HepG2 (cell line): ENCODE measurements around the gene RGS6.

Experiments used
- CTCF ChIP-seq: sonication (generic); formaldehyde crosslinking; IDR thresholded peaks from 2 replicates; pipeline ENCODE4 v1.5.0; 2020; ENCODE audit warnings: mild to moderate bottlenecking, missing genetic modification reagents, moderate library complexity
- DNMT1 ChIP-seq: sonication (generic); formaldehyde crosslinking; IDR thresholded peaks from 2 replicates; pipeline ENCODE4 v1.5.1; 2020; ENCODE audit warnings: mild to moderate bottlenecking, missing genetic modification reagents
- ETV6 ChIP-seq: sonication (generic); formaldehyde crosslinking; conservative IDR thresholded peaks from 2 replicates; pipeline ENCODE4 v1.4.0; 2020; ENCODE audit warnings: missing genetic modification reagents
- EZH2 ChIP-seq: conservative IDR thresholded peaks from 2 replicates; pipeline ENCODE4 v1.6.1; 2012; ENCODE audit warnings: mild to moderate bottlenecking, low read depth, low read length, moderate library complexity
- GPBP1L1 ChIP-seq: sonication (generic); formaldehyde crosslinking; IDR thresholded peaks from 2 replicates; pipeline ENCODE4 v1.5.0; 2020; ENCODE audit warnings: mild to moderate bottlenecking, missing genetic modification reagents
- MAFF ChIP-seq: IDR thresholded peaks from 2 replicates; pipeline ENCODE4 v1.6.1; 2011; ENCODE audit warnings: low read depth, low read length, improper control_type of control experiment
- MEIS1 ChIP-seq: sonication (generic); formaldehyde crosslinking; IDR thresholded peaks from 2 replicates; pipeline ENCODE4 v1.9.0; 2021; ENCODE audit warnings: mild to moderate bottlenecking, missing genetic modification reagents, moderate library complexity, borderline replicate concordance
- POLR2A ChIP-seq, 2 experiments: IDR thresholded peaks; 2 replicates each; pipeline ENCODE4 v1.6.1; 2011; ENCODE audit warnings: low read depth in 2 of 2, low read length in 2 of 2, mild to moderate bottlenecking in 1 of 2, moderate library complexity in 1 of 2; ENCODE audit not compliant: insufficient read depth in 1 of 2
- POLR2AphosphoS5 ChIP-seq: IDR thresholded peaks from 2 replicates; pipeline ENCODE4 v1.6.1; 2012; ENCODE audit warnings: low read depth, low read length
- PREB ChIP-seq: sonication (generic); formaldehyde crosslinking; IDR thresholded peaks from 2 replicates; pipeline ENCODE4 v1.4.0; 2020; ENCODE audit warnings: missing genetic modification reagents
- TRIM24 ChIP-seq: sonication (generic); formaldehyde crosslinking; IDR thresholded peaks from 2 replicates; pipeline ENCODE4 v1.8.0; 2022; ENCODE audit warnings: mild to moderate bottlenecking, missing genetic modification reagents
- ZGPAT ChIP-seq: IDR thresholded peaks from 2 replicates; pipeline ENCODE4 v1.6.1; 2016; ENCODE audit warnings: mild to moderate bottlenecking
- TF ChIP-seq, protein P1 (sequence below), 2 experiments: sonication (generic) in 1 of 2; formaldehyde crosslinking in 1 of 2; IDR thresholded peaks; 2 replicates each; pipeline versions ENCODE4 v1.5.1 to v1.6.1; 2011 to 2020; ENCODE audit warnings: borderline replicate concordance in 1 of 2, low read depth in 1 of 2, low read length in 1 of 2, mild to moderate bottlenecking in 1 of 2, missing genetic modification reagents in 1 of 2, moderate library complexity in 1 of 2
- TF ChIP-seq, protein P2 (sequence below): sonication (generic); formaldehyde crosslinking; IDR thresholded peaks from 2 replicates; pipeline ENCODE4 v1.5.0; 2020; ENCODE audit warnings: missing genetic modification reagents, mild to moderate bottlenecking, borderline replicate concordance

GRCh38 chr14:72084935-72085334 lies 152.7 kb downstream of the RGS6 start:
- TF ChIP-seq GPBP1L1 (CRISPR knock-in tag) (no peak), CTCF (CRISPR knock-in tag) (no peak), POLR2AphosphoS5 (no peak), ETV6 (CRISPR knock-in tag) (no peak), ZGPAT (CRISPR knock-in tag) (no peak), EZH2 (no peak), PREB (no peak), TRIM24 (no peak), MAFF (no peak), POLR2A (IDR thresholded peaks at IDR 0.05; ENCODE audit: insufficient read depth in 1 of 2, low read depth in 2 of 2, low read length in 2 of 2) (no peak), MEIS1 (no peak), DNMT1 (no peak)
- TF ChIP-seq, protein P1, sequence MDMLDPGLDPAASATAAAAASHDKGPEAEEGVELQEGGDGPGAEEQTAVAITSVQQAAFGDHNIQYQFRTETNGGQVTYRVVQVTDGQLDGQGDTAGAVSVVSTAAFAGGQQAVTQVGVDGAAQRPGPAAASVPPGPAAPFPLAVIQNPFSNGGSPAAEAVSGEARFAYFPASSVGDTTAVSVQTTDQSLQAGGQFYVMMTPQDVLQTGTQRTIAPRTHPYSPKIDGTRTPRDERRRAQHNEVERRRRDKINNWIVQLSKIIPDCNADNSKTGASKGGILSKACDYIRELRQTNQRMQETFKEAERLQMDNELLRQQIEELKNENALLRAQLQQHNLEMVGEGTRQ (IDR thresholded peaks at IDR 0.05; ENCODE audit: low read depth, low read length): no peak
- TF ChIP-seq, protein P1 (CRISPR knock-in tag; IDR thresholded peaks at IDR 0.05; ENCODE audit: borderline replicate concordance): no peak
- TF ChIP-seq, protein P2, sequence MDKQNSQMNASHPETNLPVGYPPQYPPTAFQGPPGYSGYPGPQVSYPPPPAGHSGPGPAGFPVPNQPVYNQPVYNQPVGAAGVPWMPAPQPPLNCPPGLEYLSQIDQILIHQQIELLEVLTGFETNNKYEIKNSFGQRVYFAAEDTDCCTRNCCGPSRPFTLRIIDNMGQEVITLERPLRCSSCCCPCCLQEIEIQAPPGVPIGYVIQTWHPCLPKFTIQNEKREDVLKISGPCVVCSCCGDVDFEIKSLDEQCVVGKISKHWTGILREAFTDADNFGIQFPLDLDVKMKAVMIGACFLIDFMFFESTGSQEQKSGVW (CRISPR knock-in tag): no peak
